ENCODE data around the gene CIC. TPM values are rescaled to one million over a fixed set of nuclear protein-coding genes. Genes with fewer than 3 reads are reported as not detected.
"Not testable (repeated sequence)": the region's sequence is repeated elsewhere in the genome, so short reads cannot be mapped to it uniquely, and the experiment has no call there.

The CIC gene
- total and polyA plus RNA-seq, 4 experiments from 2014 or later = 3.5 to 82.6 (median 81.6) TPM; not detected in 1

- no peaks in the 10 kb centered on the region for H3K4me1 Mint-ChIP-seq
- CTCF ChIA-PET (ENCODE audit: partially characterized antibody) = no interaction called here
- intact Hi-C loops (cut with micrococcal nuclease) = no loop called here
Measured at GRCh38 chr19:42334697-42335373, 65.8 kb downstream of the CIC start.

DNA sequence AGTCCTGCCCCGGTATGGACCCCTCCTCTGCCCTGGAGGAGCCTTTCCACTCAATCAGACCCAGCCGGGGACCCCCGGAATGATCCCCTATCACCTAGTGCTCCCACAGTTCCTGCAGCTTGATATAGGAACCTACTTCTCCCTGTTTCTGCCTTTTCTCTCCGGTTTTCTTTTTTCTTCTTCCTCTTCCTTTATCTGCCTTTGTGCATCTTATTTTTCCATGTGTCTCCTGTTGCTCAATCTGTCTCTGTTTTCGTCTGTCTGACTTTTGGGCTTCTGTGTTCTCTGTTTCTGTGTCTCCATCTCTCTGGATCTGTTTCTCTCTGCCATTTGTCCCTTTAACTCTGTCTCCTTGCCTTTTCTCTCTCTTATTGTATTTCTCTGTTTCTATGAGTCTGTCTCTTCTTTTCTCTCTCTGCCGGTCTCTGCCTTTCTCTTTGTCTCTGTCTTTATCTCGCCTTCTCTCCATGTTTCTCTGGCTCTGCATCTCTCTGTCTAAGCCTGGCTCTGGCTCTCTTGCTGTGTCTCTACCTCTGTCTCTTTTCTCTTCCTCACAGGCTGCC lies 66.4 kb downstream of the CIC start:
- Mint-ChIP-seq H3K4me3 (no peak overlapping the region), H3K27ac (no peak overlapping the region)

More at GRCh38 chr19:42334697-42335373, 65.8 kb downstream of the CIC start:
- Mint-ChIP-seq H3K27me3 (no peaks in the 10 kb centered on the region), H3K9me3 (no peaks in the 10 kb centered on the region), H3K36me3 (peaks cover 2 to 3% of the 10 kb centered on the region in 2 donors), H3K27ac (no peak overlapping the region), H3K4me3 (no peak overlapping the region)
- H3K4me3 ChIP-seq (ENCODE audit: low read length in 2 of 2) = no peak overlapping the region
- no peaks in the 10 kb centered on the region for H3K9me3 ChIP-seq (ENCODE audit: control insufficient read depth in 1 of 2, low read length in 2 of 2)
- H3K27me3 ChIP-seq (ENCODE audit: insufficient read depth, low read length) = no peaks in the 10 kb centered on the region
- no peaks in the 10 kb centered on the region for H3K4me1 ChIP-seq (ENCODE audit: insufficient read depth, low read length)
- DNase-seq = no peak
- no peaks in the 10 kb centered on the region for H3K36me3 ChIP-seq (ENCODE audit: insufficient read depth, low read length)
- no peak overlapping the region for H3K27ac ChIP-seq (ENCODE audit: low read depth, low read length)
- POLR2A ChIA-PET (ENCODE audit: partially characterized antibody) = no interaction called here

DNA sequence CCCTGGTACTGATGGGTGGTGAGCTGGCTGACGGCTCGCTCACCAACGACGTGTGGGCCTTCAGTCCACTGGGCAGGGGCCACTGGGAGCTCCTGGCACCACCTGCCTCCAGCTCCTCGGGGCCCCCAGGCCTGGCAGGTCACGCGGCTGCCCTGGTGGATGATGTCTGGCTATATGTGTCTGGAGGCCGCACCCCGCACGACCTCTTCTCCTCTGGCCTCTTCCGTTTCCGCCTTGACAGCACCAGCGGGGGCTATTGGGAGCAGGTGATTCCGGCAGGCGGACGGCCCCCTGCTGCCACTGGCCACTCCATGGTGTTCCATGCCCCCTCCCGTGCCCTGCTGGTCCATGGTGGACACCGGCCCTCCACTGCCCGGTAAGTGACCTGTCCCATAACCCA lies 66.9 kb downstream of the CIC start:
- H3K9me3 ChIP-seq (ENCODE audit: control insufficient read depth in 1 of 2, low read length in 2 of 2) = no peaks in the 10 kb centered on the region
- CTCF ChIA-PET (ENCODE audit: partially characterized antibody) = no interaction called here
- no peaks in the 10 kb centered on the region for H3K36me3 ChIP-seq (ENCODE audit: insufficient read depth, low read length)
- peaks cover 2 to 3% of the 10 kb centered on the region in 2 donors for H3K36me3 Mint-ChIP-seq
- no peak overlapping the region for H3K27ac ChIP-seq (ENCODE audit: low read depth, low read length)
- no peaks in the 10 kb centered on the region for H3K9me3 Mint-ChIP-seq
- H3K27me3 ChIP-seq (ENCODE audit: insufficient read depth, low read length) = no peaks in the 10 kb centered on the region
- no peak overlapping the region for H3K27ac Mint-ChIP-seq
- no peak overlapping the region for H3K4me3 Mint-ChIP-seq
- intact Hi-C loops (cut with micrococcal nuclease) = no loop called here
- no peak for DNase-seq
- POLR2A ChIA-PET (ENCODE audit: partially characterized antibody) = no interaction called here
- no peak overlapping the region for H3K4me3 ChIP-seq (ENCODE audit: low read length in 2 of 2)
- H3K27me3 Mint-ChIP-seq = no peaks in the 10 kb centered on the region
- H3K4me1 Mint-ChIP-seq = no peaks in the 10 kb centered on the region
- no peaks in the 10 kb centered on the region for H3K4me1 ChIP-seq (ENCODE audit: insufficient read depth, low read length)

More for the DNA sequence above, 66.4 kb downstream of the CIC start:
- POLR2A ChIA-PET (ENCODE audit: partially characterized antibody) = no interaction called here
- DNase-seq = no peak
- H3K27ac ChIP-seq (ENCODE audit: low read depth, low read length) = no peak overlapping the region
- H3K27me3 ChIP-seq (ENCODE audit: insufficient read depth, low read length) = no peaks in the 10 kb centered on the region
- Mint-ChIP-seq H3K36me3 (peaks cover 2 to 3% of the 10 kb centered on the region in 2 donors), H3K27me3 (no peaks in the 10 kb centered on the region), H3K4me1 (no peaks in the 10 kb centered on the region), H3K9me3 (no peaks in the 10 kb centered on the region)
- no peaks in the 10 kb centered on the region for H3K9me3 ChIP-seq (ENCODE audit: control insufficient read depth in 1 of 2, low read length in 2 of 2)
- no peak overlapping the region for H3K4me3 ChIP-seq (ENCODE audit: low read length in 2 of 2)
- intact Hi-C loops (cut with micrococcal nuclease) = no loop called here
- no peaks in the 10 kb centered on the region for H3K4me1 ChIP-seq (ENCODE audit: insufficient read depth, low read length)
- CTCF ChIA-PET (ENCODE audit: partially characterized antibody) = no interaction called here
- H3K36me3 ChIP-seq (ENCODE audit: insufficient read depth, low read length) = no peaks in the 10 kb centered on the region

- H3K27ac ChIP-seq (ENCODE audit: low read depth, low read length); H3K27me3 ChIP-seq (ENCODE audit: insufficient read depth, low read length); H3K4me3 ChIP-seq (ENCODE audit: low read length in 2 of 2); H3K4me1 Mint-ChIP-seq; H3K4me3 Mint-ChIP-seq; H3K36me3 Mint-ChIP-seq; DNase-seq; intact Hi-C loops (cut with micrococcal nuclease); H3K4me1 ChIP-seq (ENCODE audit: insufficient read depth, low read length); H3K36me3 ChIP-seq (ENCODE audit: insufficient read depth, low read length); H3K9me3 Mint-ChIP-seq; H3K9me3 ChIP-seq (ENCODE audit: control insufficient read depth in 1 of 2, low read length in 2 of 2); CTCF ChIA-PET (ENCODE audit: partially characterized antibody); POLR2A ChIA-PET (ENCODE audit: partially characterized antibody); H3K27me3 Mint-ChIP-seq: not testable (repeated sequence)
- peak overlapping the region in 1 of 7 donors; percentile 46 for H3K27ac Mint-ChIP-seq
Measured at GRCh38 chr19:42339126-42339860, 70.2 kb downstream of the CIC start.

DNA sequence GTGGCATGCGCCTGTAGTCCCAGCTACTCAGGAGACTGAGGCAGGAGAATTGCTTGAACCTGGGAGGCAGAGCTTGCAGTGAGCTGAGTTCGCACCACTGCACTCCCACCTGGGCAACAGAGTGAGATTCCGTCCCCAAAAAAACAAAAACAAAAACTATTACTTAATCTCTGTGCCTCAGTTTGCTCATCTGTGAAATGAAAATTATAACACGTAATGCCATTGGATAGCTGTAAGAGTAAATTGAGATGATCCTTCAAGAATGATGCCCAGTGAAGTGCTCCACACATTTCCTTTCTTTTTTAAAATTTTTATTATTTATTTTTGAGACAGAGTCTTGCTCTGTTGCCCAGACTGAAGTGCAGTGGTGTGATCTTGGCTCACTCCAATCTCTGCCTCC lies 70.9 kb downstream of the CIC start:
- intact Hi-C loops (cut with micrococcal nuclease) = not testable (repeated sequence)

DNA sequence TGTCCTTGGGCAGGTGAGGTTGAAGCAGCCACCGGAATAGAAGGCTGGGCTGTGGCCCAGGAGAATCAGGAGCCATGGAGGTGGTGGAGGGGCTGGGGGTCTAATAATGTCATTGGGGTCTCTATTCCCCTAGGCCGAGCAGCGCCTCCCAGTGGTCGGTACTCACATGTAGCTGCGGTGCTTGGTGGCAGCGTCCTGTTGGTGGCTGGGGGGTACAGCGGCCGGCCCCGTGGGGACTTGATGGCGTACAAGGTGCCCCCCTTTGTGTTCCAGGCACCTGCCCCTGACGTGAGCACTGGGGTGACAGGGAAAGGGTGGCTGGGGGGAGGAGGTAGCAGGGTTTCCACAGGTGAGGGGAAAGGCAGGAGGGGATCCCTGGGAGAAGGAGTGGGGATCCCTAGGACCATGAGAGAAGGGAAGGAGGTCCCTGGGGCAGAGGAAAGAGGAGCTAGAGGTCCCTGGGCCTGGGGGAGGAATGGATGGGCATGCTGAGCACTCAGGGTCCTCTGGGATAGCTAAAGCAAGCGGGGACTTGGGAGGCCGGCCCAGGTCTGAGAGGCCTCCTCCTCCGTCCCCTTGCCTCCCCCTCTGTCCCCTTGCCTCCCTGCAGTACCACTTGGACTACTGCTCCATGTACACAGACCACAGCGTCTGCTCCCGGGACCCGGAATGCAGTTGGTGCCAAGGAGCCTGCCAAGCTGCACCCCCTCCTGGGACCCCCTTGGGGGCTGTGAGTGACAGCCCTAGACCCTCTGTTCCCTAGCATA lies 74.5 kb downstream of the CIC start:
- no peaks in the 10 kb centered on the region for H3K4me1 Mint-ChIP-seq
- H3K9me3 Mint-ChIP-seq = no peaks in the 10 kb centered on the region
- Histone ChIP-seq H3K4me3 (ENCODE audit: low read length in 2 of 2) (no peak overlapping the region), H3K4me1 (ENCODE audit: insufficient read depth, low read length) (no peaks in the 10 kb centered on the region), H3K36me3 (ENCODE audit: insufficient read depth, low read length) (no peaks in the 10 kb centered on the region), H3K27ac (ENCODE audit: low read depth, low read length) (no peak overlapping the region), H3K9me3 (ENCODE audit: control insufficient read depth in 1 of 2, low read length in 2 of 2) (no peaks in the 10 kb centered on the region), H3K27me3 (ENCODE audit: insufficient read depth, low read length) (no peaks in the 10 kb centered on the region)
- intact Hi-C loops (cut with micrococcal nuclease) = no loop called here
- no peak overlapping the region for H3K4me3 Mint-ChIP-seq
- no peaks in the 10 kb centered on the region for H3K27me3 Mint-ChIP-seq
- H3K27ac Mint-ChIP-seq = peak overlapping the region in 1 of 7 donors; percentile 31
- ChIA-PET CTCF (ENCODE audit: partially characterized antibody) (no interaction called here), POLR2A (ENCODE audit: partially characterized antibody) (no interaction called here)
- peaks cover 7 to 12% of the 10 kb centered on the region in 2 donors for H3K36me3 Mint-ChIP-seq
- no peak for DNase-seq

More for the DNA sequence above, 70.9 kb downstream of the CIC start:
- H3K36me3 ChIP-seq (ENCODE audit: insufficient read depth, low read length); POLR2A ChIA-PET (ENCODE audit: partially characterized antibody); H3K9me3 ChIP-seq (ENCODE audit: control insufficient read depth in 1 of 2, low read length in 2 of 2); H3K27me3 ChIP-seq (ENCODE audit: insufficient read depth, low read length); H3K4me1 ChIP-seq (ENCODE audit: insufficient read depth, low read length); H3K4me1 Mint-ChIP-seq; H3K36me3 Mint-ChIP-seq; H3K9me3 Mint-ChIP-seq; CTCF ChIA-PET (ENCODE audit: partially characterized antibody); H3K4me3 ChIP-seq (ENCODE audit: low read length in 2 of 2); H3K27me3 Mint-ChIP-seq; H3K27ac ChIP-seq (ENCODE audit: low read depth, low read length); H3K4me3 Mint-ChIP-seq; DNase-seq; H3K27ac Mint-ChIP-seq: not testable (repeated sequence)

- Mint-ChIP-seq H3K4me3 (no peak overlapping the region), H3K27me3 (no peaks in the 10 kb centered on the region), H3K4me1 (no peaks in the 10 kb centered on the region), H3K27ac (no peak overlapping the region), H3K36me3 (peaks cover 7 to 11% of the 10 kb centered on the region in 2 donors), H3K9me3 (no peaks in the 10 kb centered on the region)
- Histone ChIP-seq H3K27me3 (ENCODE audit: insufficient read depth, low read length) (no peaks in the 10 kb centered on the region), H3K4me1 (ENCODE audit: insufficient read depth, low read length) (no peaks in the 10 kb centered on the region), H3K4me3 (ENCODE audit: low read length in 2 of 2) (no peak overlapping the region), H3K27ac (ENCODE audit: low read depth, low read length) (no peak overlapping the region), H3K9me3 (ENCODE audit: control insufficient read depth in 1 of 2, low read length in 2 of 2) (no peaks in the 10 kb centered on the region), H3K36me3 (ENCODE audit: insufficient read depth, low read length) (no peaks in the 10 kb centered on the region)
- ChIA-PET CTCF (ENCODE audit: partially characterized antibody) (no interaction called here), POLR2A (ENCODE audit: partially characterized antibody) (no interaction called here)
- DNase-seq = no peak
- intact Hi-C loops (cut with micrococcal nuclease) = no loop called here
Measured at GRCh38 chr19:42344336-42344893, 75.4 kb downstream of the CIC start.
